ENCODE data around the gene PDE4A.

GRCh38 chr19:10450853-10451609 is 30.7 kb downstream of the PDE4A start:
- no peak for TF ChIP-seq CTCF (IDR thresholded peaks at IDR 0.05 in 4 of 5, conservative IDR thresholded peaks at IDR 0.05 in 1 of 5)
- TF ChIP-seq POLR2A (IDR thresholded peaks at IDR 0.05) = no peak

Data from gastrocnemius medialis (tissue), 4 donors.